Effector memory CD8-positive, alpha-beta T cell (primary cell): ENCODE data around the gene CLEC12A.

ENCODE experiments used
- ATAC-seq: fragments of 150-1000 bp; cut with Tn5 transposase; replicated peaks from 2 replicates; pipeline ENCODE4 v1.10.0; 2021; ENCODE audit warnings: mild to moderate bottlenecking, moderate library complexity
- DNase-seq, 3 experiments: peaks; one replicate each; pipeline ENCODE4 v3.0.0; 2021
- H3K27ac Mint-ChIP-seq, 2 donors: one replicate each; pipeline ENCODE4 v1.8.0; 2022; ENCODE audit warnings: mild to moderate bottlenecking in 2 of 2, mixed read lengths in 2 of 2, moderate library complexity in 2 of 2
- H3K27me3 Mint-ChIP-seq, 2 donors: one replicate each; pipeline ENCODE4 v1.8.0; 2022; ENCODE audit warnings: mixed read lengths in 2 of 2
- H3K36me3 Mint-ChIP-seq: one replicate; pipeline ENCODE4 v1.8.0; 2022; ENCODE audit warnings: mild to moderate bottlenecking, moderate library complexity, mixed read lengths; ENCODE audit not compliant: insufficient read depth
- H3K4me1 Mint-ChIP-seq, 2 donors: one replicate each; pipeline ENCODE4 v1.8.0; 2022; ENCODE audit warnings: low read depth in 2 of 2, mixed read lengths in 2 of 2
- H3K4me3 Mint-ChIP-seq, 2 donors: one replicate each; pipeline ENCODE4 v1.8.0; 2022; ENCODE audit warnings: mild to moderate bottlenecking in 2 of 2, mixed read lengths in 2 of 2, moderate library complexity in 2 of 2
- H3K9me3 Mint-ChIP-seq, 2 donors: one replicate each; pipeline ENCODE4 v1.8.0; 2022; ENCODE audit warnings: mixed read lengths in 2 of 2
- total RNA-seq, 9 experiments: gene quantifications; one replicate each; lab custom pipeline; 2026; lab: John Stamatoyannopoulos, UW

CLEC12A gene
- total RNA-seq: 0 to 0.19 (median 0) reads per million in 9 experiments

GRCh38 chr12:9971181-9971580 is at the start of gene CLEC12A:
Gene CLEC12A (plus strand): TSS chr12:9971409. CDS start chr12:9971597, 188 bp downstream.
- Mint-ChIP-seq H3K27ac (no peak within 1 kb of the TSS), H3K36me3 (no peaks in the 10 kb centered on the region), H3K4me1 (no peaks in the 10 kb centered on the region), H3K27me3 (peaks cover 15 to 19% of the 10 kb centered on the region in 2 donors), H3K4me3 (no peak within 1 kb of the TSS), H3K9me3 (no peaks in the 10 kb centered on the region)
- ATAC-seq: no peak
- DNase-seq: no peak

DNA sequence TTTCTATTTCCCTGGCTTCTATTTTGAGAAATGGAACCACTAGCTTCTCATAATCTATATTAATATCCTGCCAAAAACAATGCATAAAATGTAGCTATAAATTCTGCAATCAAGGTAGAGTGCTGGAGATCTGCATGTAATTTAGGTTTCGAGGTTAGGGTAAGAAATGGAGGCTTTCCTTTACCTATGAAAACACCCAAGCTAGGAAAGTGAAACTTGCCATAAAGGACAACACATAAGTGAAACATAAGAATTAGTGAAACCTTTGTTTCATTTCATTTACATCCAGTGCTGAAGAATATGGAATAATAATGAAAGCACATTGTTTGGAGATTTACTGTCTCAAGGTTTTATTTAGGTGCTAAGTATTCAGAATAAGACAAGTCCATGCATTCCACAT is 48.8 kb upstream of the CLEC12A start:
- Mint-ChIP-seq H3K27ac (no peak overlapping the region), H3K9me3 (no peaks in the 10 kb centered on the region), H3K27me3 (peaks cover 0 to 7% of the 10 kb centered on the region in 2 donors), H3K4me1 (peaks cover 4 to 16% of the 10 kb centered on the region in 2 donors), H3K4me3 (no peak overlapping the region), H3K36me3 (peaks cover 5% of the 10 kb centered on the region)
- no peak for DNase-seq
- ATAC-seq: no peak

- peak overlapping the region in 1 of 2 donors; percentile 50 for H3K27ac Mint-ChIP-seq
- peak in 1 of 3 experiments; percentile 23 for DNase-seq
- peaks cover 4 to 12% of the 10 kb centered on the region in 2 donors for H3K4me1 Mint-ChIP-seq
Measured at GRCh38 chr12:9925705-9926393, 45.4 kb upstream of the CLEC12A start.

DNA sequence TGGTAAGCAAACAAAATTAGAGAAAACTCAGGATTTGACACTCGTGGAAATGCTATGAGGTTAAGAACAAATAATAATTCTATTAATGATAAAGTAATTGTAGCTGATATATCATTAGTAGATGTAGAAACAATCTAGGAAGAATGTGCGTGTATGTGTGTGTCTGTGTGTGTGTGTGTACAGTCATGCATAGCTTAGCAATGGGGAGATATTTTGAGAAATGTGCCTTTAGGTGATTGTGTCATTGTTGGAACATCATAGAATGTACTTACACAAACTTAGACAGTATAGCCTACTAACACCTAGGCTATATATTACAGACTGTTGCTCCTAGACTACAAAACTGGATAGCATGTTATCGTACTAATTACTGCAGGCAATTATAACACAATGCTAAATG is 44.3 kb upstream of the CLEC12A start:
- Mint-ChIP-seq H3K27me3 (peaks cover 14 to 25% of the 10 kb centered on the region in 2 donors), H3K4me1 (peaks cover 4 to 12% of the 10 kb centered on the region in 2 donors), H3K9me3 (no peaks in the 10 kb centered on the region), H3K4me3 (no peak overlapping the region), H3K27ac (no peak overlapping the region), H3K36me3 (no peaks in the 10 kb centered on the region)
- DNase-seq: no peak
- ATAC-seq: no peak

More at GRCh38 chr12:9925705-9926393, 45.4 kb upstream of the CLEC12A start:
- Mint-ChIP-seq H3K36me3 (no peaks in the 10 kb centered on the region), H3K9me3 (no peaks in the 10 kb centered on the region), H3K4me3 (peak overlapping the region; percentile 66 to 67), H3K27me3 (peaks cover 11 to 19% of the 10 kb centered on the region in 2 donors)
- peak; percentile 64 for ATAC-seq

- Mint-ChIP-seq H3K27me3 (peaks cover 18 to 34% of the 10 kb centered on the region in 2 donors), H3K9me3 (no peaks in the 10 kb centered on the region), H3K4me3 (no peak overlapping the region), H3K36me3 (no peaks in the 10 kb centered on the region), H3K27ac (no peak overlapping the region), H3K4me1 (peaks cover 3 to 4% of the 10 kb centered on the region in 2 donors)
- no peak for DNase-seq
- ATAC-seq: no peak
Measured at GRCh38 chr12:9928607-9929006, 42.6 kb upstream of the CLEC12A start.

GRCh38 chr12:9931245-9931644 is 40.0 kb upstream of the CLEC12A start:
- ATAC-seq (no peak), DNase-seq (no peak)
- H3K27me3 Mint-ChIP-seq: peaks cover 18 to 34% of the 10 kb centered on the region in 2 donors
- no peak overlapping the region for H3K27ac Mint-ChIP-seq
- no peaks in the 10 kb centered on the region for H3K4me1 Mint-ChIP-seq
- no peaks in the 10 kb centered on the region for H3K36me3 Mint-ChIP-seq
- H3K4me3 Mint-ChIP-seq: no peak overlapping the region
- H3K9me3 Mint-ChIP-seq: no peaks in the 10 kb centered on the region

GRCh38 chr12:9932270-9932669 is 38.9 kb upstream of the CLEC12A start, which contains the start of gene CLEC2A:
Gene CLEC2A (minus strand): TSS chr12:9932370. CDS start chr12:9932329, 41 bp downstream.
- no peak for ATAC-seq
- DNase-seq: no peak
- no peak within 1 kb of the TSS for H3K27ac Mint-ChIP-seq
- H3K27me3 Mint-ChIP-seq: peaks cover 18 to 34% of the 10 kb centered on the region in 2 donors
- no peaks in the 10 kb centered on the region for H3K4me1 Mint-ChIP-seq
- H3K4me3 Mint-ChIP-seq: no peak within 1 kb of the TSS
- no peaks in the 10 kb centered on the region for H3K9me3 Mint-ChIP-seq
- no peaks in the 10 kb centered on the region for H3K36me3 Mint-ChIP-seq

GRCh38 chr12:9933958-9934357 is 37.3 kb upstream of the CLEC12A start:
- H3K4me1 Mint-ChIP-seq: no peaks in the 10 kb centered on the region
- DNase-seq: no peak
- no peak overlapping the region for H3K4me3 Mint-ChIP-seq
- H3K27me3 Mint-ChIP-seq: peaks cover 19 to 25% of the 10 kb centered on the region in 2 donors
- H3K9me3 Mint-ChIP-seq: no peaks in the 10 kb centered on the region
- H3K36me3 Mint-ChIP-seq: no peaks in the 10 kb centered on the region
- no peak for ATAC-seq
- no peak overlapping the region for H3K27ac Mint-ChIP-seq

- no peaks in the 10 kb centered on the region for H3K9me3 Mint-ChIP-seq
- H3K27ac Mint-ChIP-seq: no peak overlapping the region
- H3K36me3 Mint-ChIP-seq: no peaks in the 10 kb centered on the region
- H3K27me3 Mint-ChIP-seq: peaks cover 23 to 26% of the 10 kb centered on the region in 2 donors
- no peaks in the 10 kb centered on the region for H3K4me1 Mint-ChIP-seq
- no peak overlapping the region for H3K4me3 Mint-ChIP-seq
- ATAC-seq (no peak), DNase-seq (no peak)
Measured at GRCh38 chr12:9935026-9935425, 36.2 kb upstream of the CLEC12A start.

- DNase-seq (no peak), ATAC-seq (no peak)
- Mint-ChIP-seq H3K36me3 (no peaks in the 10 kb centered on the region), H3K9me3 (no peaks in the 10 kb centered on the region), H3K4me3 (no peak overlapping the region), H3K27ac (no peak overlapping the region), H3K27me3 (peaks cover 12 to 22% of the 10 kb centered on the region in 2 donors), H3K4me1 (no peaks in the 10 kb centered on the region)
Measured at GRCh38 chr12:9936591-9936990, 34.6 kb upstream of the CLEC12A start.

GRCh38 chr12:9940375-9940774 is 30.8 kb upstream of the CLEC12A start:
- peaks cover 4 to 11% of the 10 kb centered on the region in 2 donors for H3K4me1 Mint-ChIP-seq
- DNase-seq: no peak
- H3K27me3 Mint-ChIP-seq: peaks cover 0 to 22% of the 10 kb centered on the region in 2 donors
- no peak overlapping the region for H3K4me3 Mint-ChIP-seq
- H3K27ac Mint-ChIP-seq: no peak overlapping the region
- no peaks in the 10 kb centered on the region for H3K9me3 Mint-ChIP-seq
- no peak for ATAC-seq
- no peaks in the 10 kb centered on the region for H3K36me3 Mint-ChIP-seq

- peaks cover 4 to 11% of the 10 kb centered on the region in 2 donors for H3K4me1 Mint-ChIP-seq
- H3K4me3 Mint-ChIP-seq: no peak overlapping the region
- H3K27me3 Mint-ChIP-seq: peaks cover 0 to 22% of the 10 kb centered on the region in 2 donors
- no peak for ATAC-seq
- DNase-seq: no peak
- H3K9me3 Mint-ChIP-seq: no peaks in the 10 kb centered on the region
- H3K27ac Mint-ChIP-seq: no peak overlapping the region
- H3K36me3 Mint-ChIP-seq: no peaks in the 10 kb centered on the region
Measured at GRCh38 chr12:9941838-9942237, 29.4 kb upstream of the CLEC12A start.

DNA sequence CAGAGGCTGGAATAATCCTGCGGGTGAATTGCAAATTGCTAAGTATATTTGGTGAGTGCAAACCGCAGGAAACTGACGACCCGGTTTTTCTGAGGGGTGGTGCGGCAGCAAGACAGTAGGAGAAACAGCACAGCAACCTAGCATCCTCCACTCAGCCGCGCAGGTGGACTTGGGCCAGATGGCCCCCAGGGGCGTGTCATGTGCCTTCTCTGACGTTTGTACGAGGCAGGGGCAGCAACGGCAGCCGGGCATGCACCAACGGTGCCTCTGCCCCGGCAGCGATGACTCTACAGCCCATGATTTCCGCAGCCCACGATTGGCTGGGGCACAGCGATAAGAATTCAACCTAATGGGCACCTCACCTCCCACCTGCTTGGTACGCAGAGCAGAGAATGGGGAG is 28.0 kb upstream of the CLEC12A start:
- Mint-ChIP-seq H3K36me3 (no peaks in the 10 kb centered on the region), H3K4me3 (peak overlapping the region; percentile 61 to 75), H3K27ac (no peak overlapping the region), H3K27me3 (peaks cover 0 to 22% of the 10 kb centered on the region in 2 donors), H3K4me1 (peaks cover 5 to 17% of the 10 kb centered on the region in 2 donors), H3K9me3 (no peaks in the 10 kb centered on the region)
- ATAC-seq: peak; percentile 71
- no peak for DNase-seq

DNA sequence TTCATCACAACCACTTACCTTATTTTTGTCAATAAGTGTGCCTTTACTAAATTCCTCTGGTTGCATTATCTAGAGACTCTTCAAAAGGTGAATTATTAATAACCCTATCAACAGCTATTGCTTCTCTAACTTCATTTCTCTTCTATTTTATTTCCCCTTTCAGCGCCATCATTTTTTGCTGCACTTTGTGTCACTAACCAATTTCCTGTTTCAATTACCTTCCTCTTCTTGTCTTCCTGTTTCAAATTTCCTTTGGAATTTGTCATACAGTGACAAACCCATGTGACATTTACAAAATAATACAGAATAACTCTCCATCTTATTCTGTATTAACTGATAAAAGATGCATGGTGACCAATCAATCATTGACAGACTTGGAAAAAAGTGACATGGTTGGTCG is 26.8 kb upstream of the CLEC12A start:
- H3K36me3 Mint-ChIP-seq: no peaks in the 10 kb centered on the region
- peaks cover 11 to 28% of the 10 kb centered on the region in 2 donors for H3K4me1 Mint-ChIP-seq
- H3K27ac Mint-ChIP-seq: no peak overlapping the region
- ATAC-seq (no peak), DNase-seq (no peak)
- H3K9me3 Mint-ChIP-seq: no peaks in the 10 kb centered on the region
- peaks cover 0 to 11% of the 10 kb centered on the region in 2 donors for H3K27me3 Mint-ChIP-seq
- H3K4me3 Mint-ChIP-seq: peak overlapping the region in 1 of 2 donors; percentile 3
